MCF 10A (cell line): ENCODE data around the gene AIRE. TPM values are rescaled to one million over a fixed set of nuclear protein-coding genes. Genes with fewer than 3 reads are reported as not detected.
A peak's percentile ranks its signal among the peaks of the same experiment; 100 is the strongest.
"Not testable (repeated sequence)": the region's sequence is repeated elsewhere in the genome, so short reads cannot be mapped to it uniquely, and the experiment has no call there.

Experiments
- BruUV-seq: library from RNA; stranded (reverse); fragments of 400-500 nt; replicated peaks from 2 replicates; lab custom pipeline; 2021; lab: Mats Ljungman, UMichigan
- CTCF ChIA-PET: fragments of 300-600 bp; sonication (Branson Sonifier 250); formaldehyde crosslinking; extraction: SDS; loops from one replicate; lab custom pipeline; 2021; ENCODE audit warnings: antibody characterized with exemption, inconsistent platforms; lab: Yijun Ruan, JAX
- POLR2A ChIA-PET: fragments of 300-600, 350-650 bp; sonication (Branson Sonifier 250); formaldehyde crosslinking; extraction: SDS; loops from one replicate; lab custom pipeline; 2020; ENCODE audit warnings: antibody characterized with exemption, inconsistent platforms; lab: Yijun Ruan, JAX
- DNase-seq: peaks from one replicate; pipeline ENCODE4 v3.0.0-alpha.2; 2018; ENCODE audit not compliant: unreplicated experiment
- H3K27ac Mint-ChIP-seq: one replicate; pipeline ENCODE4 v1.8.0; 2022; ENCODE audit warnings: mild to moderate bottlenecking, low read depth, mixed read lengths; ENCODE audit not compliant: unreplicated experiment
- H3K27me3 Mint-ChIP-seq: one replicate; pipeline ENCODE4 v1.8.0; 2022; ENCODE audit warnings: mixed read lengths; ENCODE audit not compliant: insufficient read depth, unreplicated experiment
- H3K36me3 Mint-ChIP-seq: one replicate; pipeline ENCODE4 v1.8.0; 2022; ENCODE audit warnings: mild to moderate bottlenecking, moderate library complexity, mixed read lengths; ENCODE audit not compliant: insufficient read depth, unreplicated experiment
- H3K4me1 Mint-ChIP-seq: one replicate; pipeline ENCODE4 v1.8.0; 2022; ENCODE audit warnings: mixed read lengths; ENCODE audit not compliant: insufficient read depth, unreplicated experiment
- H3K4me3 Mint-ChIP-seq: one replicate; pipeline ENCODE4 v1.8.0; 2022; ENCODE audit warnings: mild to moderate bottlenecking, moderate library complexity, mixed read lengths; ENCODE audit not compliant: unreplicated experiment
- H3K9me3 Mint-ChIP-seq: one replicate; pipeline ENCODE4 v1.8.0; 2022; ENCODE audit warnings: mixed read lengths; ENCODE audit not compliant: unreplicated experiment
- intact Hi-C: fragments of 100-400 bp; cut with micrococcal nuclease; formaldehyde crosslinking; loops from 2 replicates; pipeline ENCODE4 v1.14.1; 2022
- total RNA-seq: library from RNA; stranded (reverse); gene quantifications from 2 replicates; pipeline ENCODE4 v1.2.3, GENCODE V29; 2022
- TF ChIP-seq, protein P1 (sequence below): fragments of 200-600 bp; IDR thresholded peaks from one replicate; pipeline ENCODE4 v1.8.0; 2022; ENCODE audit warnings: antibody characterized with exemption, mild to moderate bottlenecking; ENCODE audit not compliant: unreplicated experiment

AIRE gene
- total RNA-seq, 1 experiment from 2014 or later, result not detected

DNA sequence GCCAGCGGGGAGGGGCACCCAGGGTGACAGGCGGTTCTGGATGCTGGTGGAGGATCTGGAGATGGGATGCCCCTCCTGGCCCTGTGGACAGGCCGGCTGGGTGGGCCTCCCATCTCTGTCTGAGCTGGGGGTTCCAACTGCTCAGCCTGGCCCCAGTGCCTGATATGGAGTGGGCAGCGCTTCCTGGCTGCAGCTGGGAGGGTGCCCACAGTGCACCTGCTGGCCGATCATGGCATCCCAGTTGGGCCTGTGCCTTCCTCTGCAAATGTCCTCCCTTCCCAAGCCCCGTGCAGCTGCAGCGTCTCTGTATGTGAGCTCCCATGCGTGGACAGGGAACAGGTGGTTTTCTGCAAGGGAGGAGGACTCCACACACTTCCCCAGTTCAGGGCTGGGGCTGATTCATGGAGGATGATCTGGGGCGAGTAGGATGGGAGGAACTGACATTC lies 16.3 kb downstream of the AIRE start:
- TF ChIP-seq, protein P1, sequence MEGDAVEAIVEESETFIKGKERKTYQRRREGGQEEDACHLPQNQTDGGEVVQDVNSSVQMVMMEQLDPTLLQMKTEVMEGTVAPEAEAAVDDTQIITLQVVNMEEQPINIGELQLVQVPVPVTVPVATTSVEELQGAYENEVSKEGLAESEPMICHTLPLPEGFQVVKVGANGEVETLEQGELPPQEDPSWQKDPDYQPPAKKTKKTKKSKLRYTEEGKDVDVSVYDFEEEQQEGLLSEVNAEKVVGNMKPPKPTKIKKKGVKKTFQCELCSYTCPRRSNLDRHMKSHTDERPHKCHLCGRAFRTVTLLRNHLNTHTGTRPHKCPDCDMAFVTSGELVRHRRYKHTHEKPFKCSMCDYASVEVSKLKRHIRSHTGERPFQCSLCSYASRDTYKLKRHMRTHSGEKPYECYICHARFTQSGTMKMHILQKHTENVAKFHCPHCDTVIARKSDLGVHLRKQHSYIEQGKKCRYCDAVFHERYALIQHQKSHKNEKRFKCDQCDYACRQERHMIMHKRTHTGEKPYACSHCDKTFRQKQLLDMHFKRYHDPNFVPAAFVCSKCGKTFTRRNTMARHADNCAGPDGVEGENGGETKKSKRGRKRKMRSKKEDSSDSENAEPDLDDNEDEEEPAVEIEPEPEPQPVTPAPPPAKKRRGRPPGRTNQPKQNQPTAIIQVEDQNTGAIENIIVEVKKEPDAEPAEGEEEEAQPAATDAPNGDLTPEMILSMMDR, result no peak
- ChIA-PET POLR2A (interaction anchor here (1.5 kb wide), 1 partner anchor 36 kb away, joined by 4 read pairs; no protein-coding TSS in a partner anchor), CTCF (no interaction called here)
- Mint-ChIP-seq H3K27me3 (no peaks in the 10 kb centered on the region), H3K36me3 (peaks cover 6% of the 10 kb centered on the region), H3K9me3 (no peaks in the 10 kb centered on the region), H3K4me3 (peak overlapping the region; percentile 72), H3K27ac (no peak overlapping the region), H3K4me1 (peaks cover 3% of the 10 kb centered on the region)
- intact Hi-C loops, result no loop called here
- DNase-seq, result no peak
- BruUV-seq, result no TSS peak

DNA sequence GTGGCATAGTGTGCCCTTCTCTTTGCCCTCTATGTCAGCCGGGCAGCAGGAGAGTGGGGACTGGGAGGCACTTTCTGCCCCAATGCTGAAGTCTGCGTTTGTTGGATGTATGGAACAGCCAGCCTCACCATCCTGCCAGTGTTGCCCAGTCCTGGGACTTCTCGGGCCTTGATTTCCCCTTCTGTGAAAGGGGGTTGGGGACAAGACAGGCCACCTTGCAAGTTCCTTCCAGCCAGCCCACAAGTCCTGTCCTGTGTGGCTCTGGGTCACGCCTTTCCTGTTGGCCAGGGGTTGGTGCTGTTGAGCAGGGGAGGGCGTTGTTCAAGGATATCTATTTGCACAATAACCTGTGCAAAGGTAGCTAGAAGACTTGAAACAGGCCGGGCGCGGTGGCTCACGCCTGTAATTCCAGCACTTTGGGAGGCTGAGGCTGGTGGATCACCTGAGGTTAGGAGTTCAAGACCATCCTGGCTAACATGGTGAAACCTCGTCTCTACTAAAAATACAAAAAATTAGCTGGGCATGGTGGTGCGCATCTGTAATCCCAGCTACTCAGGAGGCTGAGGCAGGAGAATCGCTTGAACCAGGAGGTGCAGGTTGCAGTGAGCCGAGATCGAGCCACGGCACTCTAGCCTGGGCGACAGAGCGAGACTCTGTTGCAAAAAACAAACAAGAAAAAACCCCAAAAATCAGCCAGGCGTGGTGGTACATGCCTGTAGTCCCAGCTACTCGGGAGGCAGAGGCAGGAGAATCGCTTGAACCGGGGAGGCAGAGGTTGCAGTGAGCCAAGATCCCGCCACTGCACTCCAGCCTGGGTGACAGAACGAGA lies 17.1 kb downstream of the AIRE start:
- DNase-seq, result peak; percentile 56
- peak overlapping the region; percentile 72 for H3K4me3 Mint-ChIP-seq
- H3K27ac Mint-ChIP-seq, H3K4me1 Mint-ChIP-seq, H3K36me3 Mint-ChIP-seq, H3K27me3 Mint-ChIP-seq, intact Hi-C loops, H3K9me3 Mint-ChIP-seq, BruUV-seq: not testable (repeated sequence)
- CTCF ChIA-PET, result interaction anchor here (0.6 kb wide), 1 partner anchor 440 kb away, joined by 4 read pairs; no protein-coding TSS in a partner anchor
- POLR2A ChIA-PET, result interaction anchor here (1.5 kb wide), 1 partner anchor 35 kb away, joined by 4 read pairs; no protein-coding TSS in a partner anchor

DNA sequence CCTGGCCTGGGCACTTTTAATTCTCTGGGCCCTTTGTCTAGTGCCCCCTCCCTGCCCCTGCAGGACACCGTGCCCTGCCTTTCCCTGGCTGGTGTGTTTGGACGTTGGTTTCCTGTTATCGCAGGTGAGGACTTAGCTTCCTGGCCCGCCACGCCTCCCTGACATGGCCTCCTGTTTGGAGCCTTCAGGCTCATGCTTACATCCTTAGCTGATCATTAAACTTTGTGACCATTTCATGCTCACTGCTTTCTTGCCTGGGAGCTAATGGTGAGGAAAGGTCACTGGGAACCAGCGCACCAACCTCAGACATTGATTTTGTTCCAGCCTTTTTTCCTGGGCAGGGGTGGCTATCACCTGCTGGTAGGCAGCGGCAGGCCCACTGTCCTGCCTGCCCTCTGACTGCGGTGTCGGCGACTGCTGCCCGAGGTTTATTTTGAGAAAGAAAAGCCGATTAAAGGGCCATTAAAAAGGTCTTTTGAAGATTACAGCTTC lies 17.9 kb downstream of the AIRE start:
- H3K4me3 Mint-ChIP-seq, result no peak overlapping the region
- H3K9me3 Mint-ChIP-seq, result no peaks in the 10 kb centered on the region
- H3K27me3 Mint-ChIP-seq, result no peaks in the 10 kb centered on the region
- intact Hi-C loops, result no loop called here
- H3K27ac Mint-ChIP-seq, result no peak overlapping the region
- DNase-seq, result no peak
- peaks cover 6% of the 10 kb centered on the region for H3K36me3 Mint-ChIP-seq
- CTCF ChIA-PET, result interaction anchor here (0.6 to 1.3 kb wide), 3 partner anchors 10 to 1309 kb away, joined by 4 to 6 read pairs (median 5); no protein-coding TSS in a partner anchor
- TF ChIP-seq, protein P1, result no peak
- BruUV-seq, result no TSS peak
- peaks cover 3% of the 10 kb centered on the region for H3K4me1 Mint-ChIP-seq
- POLR2A ChIA-PET, result no interaction called here

DNA sequence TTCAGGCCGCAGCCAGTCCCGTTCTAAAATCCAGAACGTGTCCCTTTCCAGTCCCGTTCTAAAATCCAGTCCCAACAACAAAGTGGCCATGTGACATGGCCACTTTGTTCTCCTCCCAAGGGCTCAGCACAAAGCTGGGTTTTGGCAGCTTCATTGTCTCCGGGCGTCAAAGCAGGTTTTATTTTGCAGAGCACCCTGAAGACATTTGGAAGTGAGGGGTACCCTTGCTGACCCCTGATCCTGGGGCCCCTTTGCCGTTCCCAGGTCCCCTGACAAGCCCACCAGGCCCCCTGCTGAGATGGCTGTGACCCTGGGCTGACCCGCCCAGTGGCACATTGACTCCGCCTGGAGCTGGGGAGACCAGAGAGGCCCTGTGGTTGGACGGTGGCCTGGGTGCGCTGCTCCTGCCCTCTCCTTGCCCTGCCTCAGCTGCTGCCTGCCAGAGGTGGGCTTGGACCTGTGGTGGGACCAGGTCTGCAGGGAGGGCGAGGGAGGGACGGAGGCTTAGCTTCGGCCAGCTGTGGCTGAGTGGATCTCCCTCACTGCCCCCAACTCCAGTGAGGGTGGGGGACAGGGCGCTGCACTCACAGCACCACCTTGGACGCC lies 18.4 kb downstream of the AIRE start:
- CTCF ChIA-PET, result interaction anchor here (0.6 to 1.3 kb wide), 3 partner anchors 9 to 1310 kb away, joined by 4 to 6 read pairs (median 5); no protein-coding TSS in a partner anchor
- DNase-seq, result no peak
- Mint-ChIP-seq H3K36me3 (peaks cover 6% of the 10 kb centered on the region), H3K4me1 (peaks cover 3% of the 10 kb centered on the region), H3K27ac (no peak overlapping the region), H3K27me3 (no peaks in the 10 kb centered on the region), H3K9me3 (no peaks in the 10 kb centered on the region), H3K4me3 (no peak overlapping the region)
- TF ChIP-seq, protein P1, result no peak
- no TSS peak for BruUV-seq
- POLR2A ChIA-PET, result no interaction called here
- intact Hi-C loops, result no loop called here
